PC-9 (cell line): ENCODE data around the gene SFN. TPM values are rescaled to one million over a fixed set of nuclear protein-coding genes. Genes with fewer than 3 reads are reported as not detected.
A peak's percentile ranks its signal among the peaks of the same experiment; 100 is the strongest.

ENCODE experiments used
- BruUV-seq: library from RNA; stranded (reverse); fragments of 400-500 nt; replicated peaks from 2 replicates; lab custom pipeline; 2021; lab: Mats Ljungman, UMichigan
- CTCF ChIA-PET: fragments of 300-600 bp; sonication (Branson Sonifier 250); formaldehyde crosslinking; loops from one replicate; lab custom pipeline; 2022; ENCODE audit warnings: antibody characterized with exemption; lab: Charles Lee
- POLR2A ChIA-PET: fragments of 300-600 bp; sonication (Branson Sonifier 250); formaldehyde crosslinking; loops from one replicate; lab custom pipeline; 2022; ENCODE audit warnings: antibody characterized with exemption; ENCODE audit not compliant: unreplicated experiment; lab: Charles Lee
- DNase-seq, 2 experiments: peaks; one replicate each; pipeline versions ENCODE4 v3.0.0 to v3.0.0-alpha.2; 2015 to 2022; ENCODE audit warnings: mixed read lengths in 1 of 2
- H2AFZ ChIP-seq: fragments of 200-600 bp; sonication (generic); 2 replicates; pipeline ENCODE4 v1.8.1; 2017; ENCODE audit warnings: antibody characterized with exemption
- H3F3A ChIP-seq: fragments of 200-600 bp; sonication (generic); 2 replicates; pipeline ENCODE4 v1.8.1; 2017; ENCODE audit warnings: antibody characterized with exemption, mild to moderate bottlenecking, low read depth; ENCODE audit not compliant: insufficient read depth
- H3K27ac ChIP-seq: fragments of 200-600 bp; sonication (generic); 2 replicates; pipeline ENCODE4 v1.6.1; 2016; ENCODE audit warnings: mixed run types
- H3K27me3 ChIP-seq: fragments of 200-600 bp; sonication (generic); 2 replicates; pipeline ENCODE4 v1.6.1; 2016; ENCODE audit warnings: low read depth, mixed run types; ENCODE audit not compliant: insufficient read depth
- H3K36me3 ChIP-seq: fragments of 200-600 bp; sonication (generic); 2 replicates; pipeline ENCODE4 v1.6.1; 2016; ENCODE audit warnings: low read depth, mixed run types
- H3K4me1 ChIP-seq: fragments of 200-600 bp; sonication (generic); replicated peaks from 2 replicates; pipeline ENCODE4 v1.6.1; 2016; ENCODE audit warnings: mixed run types; ENCODE audit not compliant: insufficient read depth
- H3K4me2 ChIP-seq: fragments of 200-600 bp; sonication (generic); 2 replicates; pipeline ENCODE4 v1.6.1; 2017; ENCODE audit warnings: mixed run types
- H3K4me3 ChIP-seq: fragments of 200-600 bp; sonication (generic); 2 replicates; pipeline ENCODE4 v1.6.1; 2016; ENCODE audit warnings: mixed run types
- H3K79me2 ChIP-seq: fragments of 200-600 bp; sonication (generic); 2 replicates; pipeline ENCODE4 v1.6.1; 2017; ENCODE audit warnings: low read depth, mixed run types
- H3K9me2 ChIP-seq: fragments of 200-600 bp; sonication (generic); 2 replicates; pipeline ENCODE4 v1.8.1; 2017; ENCODE audit warnings: mild to moderate bottlenecking; ENCODE audit not compliant: insufficient read depth
- H3K9me3 ChIP-seq: fragments of 200-600 bp; sonication (generic); 2 replicates; pipeline ENCODE4 v1.8.1; 2016; ENCODE audit warnings: low read depth; ENCODE audit not compliant: insufficient read depth
- H4K20me1 ChIP-seq: fragments of 200-600 bp; sonication (generic); 2 replicates; pipeline ENCODE4 v1.8.1; 2017; ENCODE audit not compliant: insufficient read depth
- EZH2 ChIP-seq: fragments of 200-600 bp; sonication (generic); IDR thresholded peaks from 2 replicates; pipeline ENCODE4 v1.8.0; 2017; ENCODE audit warnings: antibody characterized with exemption, low read depth
- intact Hi-C: fragments of 100-400 bp; cut with micrococcal nuclease; formaldehyde crosslinking; loops from one replicate; pipeline ENCODE4 v1.10.0; 2022; ENCODE audit not compliant: unreplicated experiment
- total RNA-seq: library from RNA; stranded (reverse); gene quantifications from 2 replicates; pipeline ENCODE4 v1.2.3, GENCODE V29; 2021
- TF ChIP-seq, protein P1 (sequence below): fragments of 200-600 bp; sonication (generic); conservative IDR thresholded peaks from 2 replicates; pipeline ENCODE4 v1.6.1; 2017; ENCODE audit warnings: mixed run types, antibody characterized with exemption, mild to moderate bottlenecking, moderate library complexity

SFN gene
- total RNA-seq, 1 experiment from 2014 or later = 326 TPM

- intact Hi-C loops = no loop called here
- peak in 1 of 2 experiments; percentile 70 for DNase-seq
- Histone ChIP-seq H2AFZ (peak within 1 kb of the TSS; percentile 82), H3K79me2 (peaks cover 44% of the 10 kb centered on the region), H4K20me1 (no peaks in the 10 kb centered on the region; the same call in 1 of the 2 replicates), H3K36me3 (no peaks in the 10 kb centered on the region; the same call in 1 of the 2 replicates), H3K4me3 (peak within 1 kb of the TSS; percentile 62; the same call in 1 of the 2 replicates), H3K27ac (peak within 1 kb of the TSS; percentile 94), H3K9me3 (no peaks in the 10 kb centered on the region), H3K4me2 (peak within 1 kb of the TSS; percentile 86), H3K4me1 (peaks cover 34% of the 10 kb centered on the region), H3K27me3 (no peaks in the 10 kb centered on the region), H3K9me2 (no peaks in the 10 kb centered on the region), H3F3A (peaks cover 20% of the 10 kb centered on the region)
- POLR2A ChIA-PET = interaction anchor here (0.6 to 0.9 kb wide), 4 partner anchors 20 to 109 kb away, joined by 5 to 9 read pairs (median 6); partner anchors contain the start of gene GPATCH3
- no peak for TF ChIP-seq EZH2
- TF ChIP-seq, protein P1, sequence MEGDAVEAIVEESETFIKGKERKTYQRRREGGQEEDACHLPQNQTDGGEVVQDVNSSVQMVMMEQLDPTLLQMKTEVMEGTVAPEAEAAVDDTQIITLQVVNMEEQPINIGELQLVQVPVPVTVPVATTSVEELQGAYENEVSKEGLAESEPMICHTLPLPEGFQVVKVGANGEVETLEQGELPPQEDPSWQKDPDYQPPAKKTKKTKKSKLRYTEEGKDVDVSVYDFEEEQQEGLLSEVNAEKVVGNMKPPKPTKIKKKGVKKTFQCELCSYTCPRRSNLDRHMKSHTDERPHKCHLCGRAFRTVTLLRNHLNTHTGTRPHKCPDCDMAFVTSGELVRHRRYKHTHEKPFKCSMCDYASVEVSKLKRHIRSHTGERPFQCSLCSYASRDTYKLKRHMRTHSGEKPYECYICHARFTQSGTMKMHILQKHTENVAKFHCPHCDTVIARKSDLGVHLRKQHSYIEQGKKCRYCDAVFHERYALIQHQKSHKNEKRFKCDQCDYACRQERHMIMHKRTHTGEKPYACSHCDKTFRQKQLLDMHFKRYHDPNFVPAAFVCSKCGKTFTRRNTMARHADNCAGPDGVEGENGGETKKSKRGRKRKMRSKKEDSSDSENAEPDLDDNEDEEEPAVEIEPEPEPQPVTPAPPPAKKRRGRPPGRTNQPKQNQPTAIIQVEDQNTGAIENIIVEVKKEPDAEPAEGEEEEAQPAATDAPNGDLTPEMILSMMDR = no peak; the same call in 1 of the 2 replicates
- CTCF ChIA-PET = no interaction called here
- no TSS peak for BruUV-seq
Observed at GRCh38 chr1:26826261-26827105, 36.5 kb upstream of the SFN start, which contains the start of gene ZDHHC18. Gene ZDHHC18 (plus strand): TSS chr1:26826688. CDS start chr1:26826805, 117 bp downstream.

GRCh38 chr1:26827106-26827604, 35.8 kb upstream of the SFN start:
- no peak for DNase-seq
- TF ChIP-seq EZH2 = no peak
- TF ChIP-seq, protein P1 = no peak
- ChIA-PET CTCF (no interaction called here), POLR2A (no interaction called here)
- Histone ChIP-seq H3K79me2 (peaks cover 47% of the 10 kb centered on the region), H3F3A (peaks cover 20% of the 10 kb centered on the region), H3K4me3 (peak overlapping the region; percentile 62; the same call in 1 of the 2 replicates), H3K36me3 (no peaks in the 10 kb centered on the region; the same call in 1 of the 2 replicates), H3K4me1 (peaks cover 34% of the 10 kb centered on the region), H4K20me1 (no peaks in the 10 kb centered on the region; the same call in 1 of the 2 replicates), H3K9me2 (no peaks in the 10 kb centered on the region), H3K27ac (no peak overlapping the region), H3K9me3 (no peaks in the 10 kb centered on the region), H3K4me2 (peak overlapping the region; percentile 73), H3K27me3 (no peaks in the 10 kb centered on the region), H2AFZ (no peak overlapping the region)
- BruUV-seq = no TSS peak
- intact Hi-C loops = no loop called here

DNA sequence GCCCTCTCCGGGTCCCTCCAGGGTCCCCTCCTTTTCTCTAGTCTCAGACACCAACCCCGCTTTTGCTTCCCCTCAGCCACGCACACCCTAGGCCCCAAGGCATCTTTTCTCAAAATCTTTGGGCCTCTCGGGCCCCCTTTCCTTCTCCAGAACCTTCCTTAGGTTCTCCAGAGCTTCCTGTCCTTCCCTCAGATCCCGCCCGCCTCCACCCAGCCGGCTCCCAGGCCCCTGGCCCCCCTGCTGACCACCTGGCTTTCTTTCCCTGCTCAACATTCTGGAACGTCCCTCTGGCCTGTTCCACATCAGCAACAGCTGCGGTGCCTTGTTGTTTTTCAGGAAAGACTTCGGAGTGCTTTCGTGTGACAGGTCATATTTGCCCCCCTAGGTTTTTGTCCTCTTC, 35.3 kb upstream of the SFN start:
- Histone ChIP-seq H3K4me2 (peak overlapping the region; percentile 73), H3K36me3 (peaks cover 3% of the 10 kb centered on the region; the same call in 1 of the 2 replicates), H3K27me3 (no peaks in the 10 kb centered on the region), H2AFZ (no peak overlapping the region), H3K4me1 (peaks cover 34% of the 10 kb centered on the region), H3K4me3 (peak overlapping the region; percentile 62; the same call in 1 of the 2 replicates), H3K9me2 (no peaks in the 10 kb centered on the region), H3K9me3 (no peaks in the 10 kb centered on the region), H4K20me1 (no peaks in the 10 kb centered on the region; the same call in 1 of the 2 replicates), H3K27ac (no peak overlapping the region), H3K79me2 (peaks cover 47% of the 10 kb centered on the region), H3F3A (peaks cover 20% of the 10 kb centered on the region)
- TF ChIP-seq, protein P1 = no peak
- TF ChIP-seq EZH2 = no peak
- ChIA-PET POLR2A (no interaction called here), CTCF (interaction anchor here (0.7 kb wide), 1 partner anchor 12 kb away, joined by 3 read pairs; no protein-coding TSS in a partner anchor)
- no peak for DNase-seq
- intact Hi-C loops = no loop called here
- no TSS peak for BruUV-seq
